Gastrocnemius medialis (tissue), 4 donors: Measurements from ENCODE around the gene VPS18.

Experiments
- POLR2A ChIP-seq, 2 donors: fragments of 450-650 bp; IDR thresholded peaks; one replicate each; pipeline ENCODE4 v1.6.1; 2017; ENCODE audit warnings: antibody characterized with exemption in 2 of 2, mild to moderate bottlenecking in 2 of 2, moderate library complexity in 2 of 2
- TF ChIP-seq, protein P1 (sequence below), 5 experiments: fragments of 450-650 bp in 3 of 5; fragments of 200-600 bp in 2 of 5; sonication (generic) in 2 of 5; IDR thresholded peaks in 4 of 5; conservative IDR thresholded peaks in 1 of 5; 1 replicate in 4 of 5; 2 replicates in 1 of 5; pipeline ENCODE4 v1.5.1; 2016 to 2019; ENCODE audit warnings: antibody characterized with exemption in 5 of 5, mild to moderate bottlenecking in 3 of 5, moderate library complexity in 3 of 5

- TF ChIP-seq, protein P1, sequence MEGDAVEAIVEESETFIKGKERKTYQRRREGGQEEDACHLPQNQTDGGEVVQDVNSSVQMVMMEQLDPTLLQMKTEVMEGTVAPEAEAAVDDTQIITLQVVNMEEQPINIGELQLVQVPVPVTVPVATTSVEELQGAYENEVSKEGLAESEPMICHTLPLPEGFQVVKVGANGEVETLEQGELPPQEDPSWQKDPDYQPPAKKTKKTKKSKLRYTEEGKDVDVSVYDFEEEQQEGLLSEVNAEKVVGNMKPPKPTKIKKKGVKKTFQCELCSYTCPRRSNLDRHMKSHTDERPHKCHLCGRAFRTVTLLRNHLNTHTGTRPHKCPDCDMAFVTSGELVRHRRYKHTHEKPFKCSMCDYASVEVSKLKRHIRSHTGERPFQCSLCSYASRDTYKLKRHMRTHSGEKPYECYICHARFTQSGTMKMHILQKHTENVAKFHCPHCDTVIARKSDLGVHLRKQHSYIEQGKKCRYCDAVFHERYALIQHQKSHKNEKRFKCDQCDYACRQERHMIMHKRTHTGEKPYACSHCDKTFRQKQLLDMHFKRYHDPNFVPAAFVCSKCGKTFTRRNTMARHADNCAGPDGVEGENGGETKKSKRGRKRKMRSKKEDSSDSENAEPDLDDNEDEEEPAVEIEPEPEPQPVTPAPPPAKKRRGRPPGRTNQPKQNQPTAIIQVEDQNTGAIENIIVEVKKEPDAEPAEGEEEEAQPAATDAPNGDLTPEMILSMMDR (IDR thresholded peaks at IDR 0.05 in 4 of 5, conservative IDR thresholded peaks at IDR 0.05 in 1 of 5) = no peak
- no peak for TF ChIP-seq POLR2A (IDR thresholded peaks at IDR 0.05)
These were observed 55.5 kb downstream of the VPS18 start for GRCh38 chr15:40949756-40950207.
